H1 (cell line): ENCODE results near the gene GLB1L3.

Experiments
- ATF2 ChIP-seq: IDR thresholded peaks from 2 replicates; pipeline ENCODE4 v1.6.1; 2012; ENCODE audit warnings: low read length, inconsistent platforms
- BCL11A ChIP-seq, 2 experiments: IDR thresholded peaks; one replicate each; pipeline ENCODE4 v1.6.1; 2011; ENCODE audit warnings: low read depth in 2 of 2, low read length in 2 of 2, mild to moderate bottlenecking in 2 of 2
- CREB1 ChIP-seq: IDR thresholded peaks from 2 replicates; pipeline ENCODE4 v1.6.1; 2012; ENCODE audit warnings: inconsistent platforms
- CTCF ChIP-seq, 3 experiments: IDR thresholded peaks; 1 replicate in 2 of 3; 2 replicates in 1 of 3; pipeline versions ENCODE4 v1.5.1 to v1.6.1; 2011; ENCODE audit warnings: low read length in 3 of 3, mild to moderate bottlenecking in 3 of 3, inconsistent platforms in 2 of 3, low read depth in 1 of 3, moderate library complexity in 1 of 3; ENCODE audit not compliant: insufficient read depth in 1 of 3; ENCODE audit errors: control extremely low read depth in 1 of 3
- EZH2 ChIP-seq: fragments of 200-600 bp; sonication (generic); IDR thresholded peaks from 2 replicates; pipeline ENCODE4 v1.7.1; 2012; ENCODE audit warnings: low read depth, mild to moderate bottlenecking, moderate library complexity, low read length, inconsistent platforms; ENCODE audit not compliant: severe bottlenecking
- GABPA ChIP-seq: IDR thresholded peaks from 2 replicates; pipeline ENCODE4 v1.6.1; 2011; ENCODE audit warnings: mild to moderate bottlenecking, low read length, moderate library complexity, borderline replicate concordance; ENCODE audit not compliant: insufficient read depth
- POLR2A ChIP-seq, 2 experiments: IDR thresholded peaks; 1 replicate in 1 of 2; 2 replicates in 1 of 2; pipeline ENCODE4 v1.6.1; 2011; ENCODE audit warnings: low read depth in 2 of 2, low read length in 2 of 2, mild to moderate bottlenecking in 2 of 2; ENCODE audit errors: control extremely low read depth in 1 of 2
- POLR2AphosphoS5 ChIP-seq: IDR thresholded peaks from 2 replicates; pipeline ENCODE4 v1.6.1; 2011; ENCODE audit warnings: low read depth, low read length
- TBP ChIP-seq: IDR thresholded peaks from 2 replicates; pipeline ENCODE4 v1.6.1; 2011; ENCODE audit warnings: low read depth, low read length, improper control_type of control experiment

GRCh38 chr11:134331354-134332188, 55.4 kb downstream of the GLB1L3 start, which contains the start of gene GLB1L2:
- TF ChIP-seq GABPA (no peak), TBP (no peak), CTCF (IDR thresholded peaks at IDR 0.05; ENCODE audit: control extremely low read depth in 1 of 3, insufficient read depth in 1 of 3, low read depth in 1 of 3, low read length in 3 of 3) (no peak), POLR2A (IDR thresholded peaks at IDR 0.05; ENCODE audit: control extremely low read depth in 1 of 2, low read depth in 2 of 2, low read length in 2 of 2) (no peak), ATF2 (no peak), BCL11A (IDR thresholded peaks at IDR 0.05; ENCODE audit: low read depth in 2 of 2, low read length in 2 of 2) (no peak), EZH2 (no peak), POLR2AphosphoS5 (no peak), CREB1 (0 out of 2 replicates have a peak, but pooled peaks have one; percentile 34)
